ENCODE data around the gene GAS6. TPM values are rescaled to one million over a fixed set of nuclear protein-coding genes. Genes with fewer than 3 reads are reported as not detected.

GAS6 gene
- total and polyA plus RNA-seq, 2 donors (not counting 1 experiment from before 2014, with no cell fraction given) = 0.25 to 0.78 TPM

DNA sequence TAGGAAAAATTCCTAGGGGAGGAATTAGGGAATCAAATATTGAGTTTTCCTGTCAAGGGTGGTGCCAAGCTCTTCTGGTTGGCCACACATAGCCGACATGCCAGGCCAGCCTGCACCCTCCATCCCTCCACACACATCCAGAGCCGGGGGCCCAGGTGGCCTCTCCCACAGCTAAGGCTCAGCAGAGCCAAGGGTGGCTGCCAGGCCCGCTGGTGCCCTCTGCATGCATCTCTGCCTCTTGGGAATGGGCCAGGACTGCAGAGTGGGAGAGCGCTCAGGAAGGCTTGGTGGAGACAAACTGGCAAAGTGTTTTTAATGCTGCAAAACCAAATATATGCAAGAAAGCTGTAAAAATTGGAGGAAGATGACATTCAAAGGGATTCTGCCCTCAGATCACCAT, 42.7 kb upstream of the GAS6 start:
- Mint-ChIP-seq H3K4me1 (peaks cover 7% of the 10 kb centered on the region), H3K9me3 (ENCODE audit: insufficient read depth) (no peaks in the 10 kb centered on the region), H3K4me3 (no peak overlapping the region), H3K27ac (no peak overlapping the region), H3K27me3 (peaks cover 24% of the 10 kb centered on the region)
- no peak overlapping the region for H3K9ac ChIP-seq (ENCODE audit: low read length)
- H3K27me3 ChIP-seq (replicated peaks in 1 of 4; ENCODE audit: control extremely low read depth in 1 of 4, control insufficient read depth in 3 of 4, insufficient read depth in 4 of 4, low read length in 3 of 4) = peaks cover 0 to 10% (median 8%) of the 10 kb centered on the region in 4 experiments
- H4K20me1 ChIP-seq (ENCODE audit: control insufficient read depth, insufficient read depth, low read length, poor library complexity, severe bottlenecking) = no peaks in the 10 kb centered on the region
- H3K36me3 ChIP-seq (replicated peaks in 1 of 2; ENCODE audit: control extremely low read depth in 1 of 2, control insufficient read depth in 1 of 2, extremely low read depth in 1 of 2, insufficient read depth in 2 of 2, low read length in 1 of 2) = no peaks in the 10 kb centered on the region
- no peak for ATAC-seq (ENCODE audit: low read depth)
- TF ChIP-seq EZH2 (IDR thresholded peaks at IDR 0.05; ENCODE audit: borderline replicate concordance, insufficient read depth, low read depth, low read length, poor library complexity, severe bottlenecking) = no peak
- TF ChIP-seq, protein P1, sequence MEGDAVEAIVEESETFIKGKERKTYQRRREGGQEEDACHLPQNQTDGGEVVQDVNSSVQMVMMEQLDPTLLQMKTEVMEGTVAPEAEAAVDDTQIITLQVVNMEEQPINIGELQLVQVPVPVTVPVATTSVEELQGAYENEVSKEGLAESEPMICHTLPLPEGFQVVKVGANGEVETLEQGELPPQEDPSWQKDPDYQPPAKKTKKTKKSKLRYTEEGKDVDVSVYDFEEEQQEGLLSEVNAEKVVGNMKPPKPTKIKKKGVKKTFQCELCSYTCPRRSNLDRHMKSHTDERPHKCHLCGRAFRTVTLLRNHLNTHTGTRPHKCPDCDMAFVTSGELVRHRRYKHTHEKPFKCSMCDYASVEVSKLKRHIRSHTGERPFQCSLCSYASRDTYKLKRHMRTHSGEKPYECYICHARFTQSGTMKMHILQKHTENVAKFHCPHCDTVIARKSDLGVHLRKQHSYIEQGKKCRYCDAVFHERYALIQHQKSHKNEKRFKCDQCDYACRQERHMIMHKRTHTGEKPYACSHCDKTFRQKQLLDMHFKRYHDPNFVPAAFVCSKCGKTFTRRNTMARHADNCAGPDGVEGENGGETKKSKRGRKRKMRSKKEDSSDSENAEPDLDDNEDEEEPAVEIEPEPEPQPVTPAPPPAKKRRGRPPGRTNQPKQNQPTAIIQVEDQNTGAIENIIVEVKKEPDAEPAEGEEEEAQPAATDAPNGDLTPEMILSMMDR (IDR thresholded peaks at IDR 0.05) = no peak
- no peak overlapping the region for H3K4me2 ChIP-seq (replicated peaks; ENCODE audit: low read depth, low read length, poor library complexity, severe bottlenecking)
- intact Hi-C loops (cut with micrococcal nuclease) = no loop called here
- POLR2A ChIA-PET = no interaction called here
- no peak overlapping the region for H3K27ac ChIP-seq (ENCODE audit: low read length in 2 of 2)
- H3K79me2 ChIP-seq (ENCODE audit: control insufficient read depth, insufficient read depth, low read length) = no peaks in the 10 kb centered on the region
- no peak for DNase-seq
- CTCF ChIA-PET = no interaction called here
- H2AFZ ChIP-seq (ENCODE audit: insufficient read depth, low read depth, low read length, poor library complexity, severe bottlenecking) = no peak overlapping the region
- peaks cover 7% of the 10 kb centered on the region in 2 donors for H3K4me1 ChIP-seq (ENCODE audit: control insufficient read depth in 2 of 2, insufficient read depth in 2 of 2, low read length in 2 of 2)
- H3K4me3 ChIP-seq (ENCODE audit: control extremely low read depth in 1 of 5, extremely low read depth in 1 of 5, insufficient read depth in 1 of 5, low read depth in 2 of 5, low read length in 4 of 5) = no peak overlapping the region
- WGBS (ENCODE audit: insufficient coverage) = 93% methylated on average over 4 of the region's 4 CpGs
- peaks cover 0 to 5% (median 0%) of the 10 kb centered on the region in 3 donors for H3K9me3 ChIP-seq (ENCODE audit: control extremely low read depth in 1 of 3, control insufficient read depth in 2 of 3, insufficient read depth in 1 of 3, low read length in 2 of 3)

DNA sequence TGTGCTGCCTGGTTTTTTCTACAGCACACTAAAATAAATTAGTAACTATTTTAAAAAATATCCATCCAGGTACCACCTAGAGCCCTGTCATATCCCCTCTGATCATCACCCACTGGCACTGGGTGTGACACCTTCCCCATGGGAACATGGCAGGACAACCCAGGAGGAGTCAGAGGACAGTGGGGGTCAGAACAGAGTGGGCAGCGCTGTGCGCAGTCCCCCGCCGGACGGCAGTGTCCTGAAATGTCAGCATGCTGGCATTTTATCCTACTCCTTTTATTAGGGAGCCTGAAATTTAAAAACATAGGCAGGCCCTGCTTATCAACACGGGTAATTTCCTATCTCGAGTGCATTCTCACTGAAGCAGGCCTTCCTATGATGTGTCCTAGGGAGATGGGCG, 42.1 kb upstream of the GAS6 start:
- H3K9ac ChIP-seq (ENCODE audit: low read length) = no peak overlapping the region
- ChIA-PET CTCF (no interaction called here), POLR2A (no interaction called here)
- no peak for DNase-seq
- TF ChIP-seq, protein P1 (IDR thresholded peaks at IDR 0.05) = no peak
- no peak for TF ChIP-seq EZH2 (IDR thresholded peaks at IDR 0.05; ENCODE audit: borderline replicate concordance, insufficient read depth, low read depth, low read length, poor library complexity, severe bottlenecking)
- Mint-ChIP-seq H3K4me3 (no peak overlapping the region), H3K27ac (no peak overlapping the region), H3K9me3 (ENCODE audit: insufficient read depth) (no peaks in the 10 kb centered on the region), H3K4me1 (peaks cover 7% of the 10 kb centered on the region), H3K27me3 (peaks cover 18% of the 10 kb centered on the region)
- H3K27me3 ChIP-seq (replicated peaks in 1 of 4; ENCODE audit: control extremely low read depth in 1 of 4, control insufficient read depth in 3 of 4, insufficient read depth in 4 of 4, low read length in 3 of 4) = peaks cover 0 to 12% (median 10%) of the 10 kb centered on the region in 4 experiments
- no peaks in the 10 kb centered on the region for H3K79me2 ChIP-seq (ENCODE audit: control insufficient read depth, insufficient read depth, low read length)
- WGBS (ENCODE audit: insufficient coverage) = 79% methylated on average over 2 of the region's 8 CpGs
- H2AFZ ChIP-seq (ENCODE audit: insufficient read depth, low read depth, low read length, poor library complexity, severe bottlenecking) = no peak overlapping the region
- H3K27ac ChIP-seq (ENCODE audit: low read length in 2 of 2) = no peak overlapping the region
- H3K36me3 ChIP-seq (replicated peaks in 1 of 2; ENCODE audit: control extremely low read depth in 1 of 2, control insufficient read depth in 1 of 2, extremely low read depth in 1 of 2, insufficient read depth in 2 of 2, low read length in 1 of 2) = no peaks in the 10 kb centered on the region
- H3K4me1 ChIP-seq (ENCODE audit: control insufficient read depth in 2 of 2, insufficient read depth in 2 of 2, low read length in 2 of 2) = peaks cover 7% of the 10 kb centered on the region in 2 donors
- H3K9me3 ChIP-seq (ENCODE audit: control extremely low read depth in 1 of 3, control insufficient read depth in 2 of 3, insufficient read depth in 1 of 3, low read length in 2 of 3) = peaks cover 0 to 5% (median 0%) of the 10 kb centered on the region in 3 donors
- no peak for ATAC-seq (ENCODE audit: low read depth)
- intact Hi-C loops (cut with micrococcal nuclease) = no loop called here
- H4K20me1 ChIP-seq (ENCODE audit: control insufficient read depth, insufficient read depth, low read length, poor library complexity, severe bottlenecking) = no peaks in the 10 kb centered on the region
- H3K4me2 ChIP-seq (replicated peaks; ENCODE audit: low read depth, low read length, poor library complexity, severe bottlenecking) = no peak overlapping the region
- no peak overlapping the region for H3K4me3 ChIP-seq (ENCODE audit: control extremely low read depth in 1 of 5, extremely low read depth in 1 of 5, insufficient read depth in 1 of 5, low read depth in 2 of 5, low read length in 4 of 5)
